ENCODE data around the gene CYTH1. TPM values are rescaled to one million over a fixed set of nuclear protein-coding genes. Genes with fewer than 3 reads are reported as not detected.

Gene CYTH1
- total RNA-seq, 1 experiment from 2014 or later: 9.7 TPM

GRCh38 chr17:78732354-78732753, 49.7 kb downstream of the CYTH1 start:
- H3K27me3 ChIP-seq (ENCODE audit: insufficient read depth, low read length): no peaks in the 10 kb centered on the region
- H4K91ac ChIP-seq (ENCODE audit: insufficient read length, low read depth, low read length): no peak overlapping the region
- H2BK5ac ChIP-seq (ENCODE audit: insufficient read length, low read length): no peak overlapping the region
- no peak overlapping the region for H3K4ac ChIP-seq (ENCODE audit: low read depth, low read length)
- no peaks in the 10 kb centered on the region for H3K79me2 ChIP-seq (ENCODE audit: insufficient read depth, low read length)
- H3K79me1 ChIP-seq (ENCODE audit: insufficient read depth, low read depth, low read length, poor library complexity, severe bottlenecking): no peaks in the 10 kb centered on the region
- WGBS (ENCODE audit: extremely low coverage, insufficient read length, low lambda C conversion rate): no CpG with 5 or more reads among the region's 1 CpG
- H3T11ph ChIP-seq (ENCODE audit: low read length): no peak overlapping the region
- no peak for TF ChIP-seq CTCF (conservative IDR thresholded peaks at IDR 0.05)
- no peaks in the 10 kb centered on the region for H3K4me1 ChIP-seq (ENCODE audit: insufficient read depth, low read length)
- no peaks in the 10 kb centered on the region for H3K23me2 ChIP-seq (ENCODE audit: insufficient read length, low read depth, low read length, poor library complexity, severe bottlenecking)
- no peak overlapping the region for H2AFZ ChIP-seq (ENCODE audit: low read length)
- no peak for DNase-seq
- H3K9me3 Mint-ChIP-seq: no peaks in the 10 kb centered on the region
- no peak overlapping the region for H3K4me2 ChIP-seq (ENCODE audit: insufficient read depth, insufficient read length, low read length)
- H3K27ac ChIP-seq (ENCODE audit: insufficient read length, low read depth, low read length): no peak overlapping the region
- no peaks in the 10 kb centered on the region for H3K36me3 Mint-ChIP-seq (ENCODE audit: insufficient read depth in 1 of 3, low read depth in 3 of 3)
- no peak overlapping the region for H4K5ac ChIP-seq (ENCODE audit: insufficient read length, low read depth, low read length)
- peaks cover 14 to 26% of the 10 kb centered on the region in 2 experiments for H3K4me1 Mint-ChIP-seq
- no peak overlapping the region for H3K14ac ChIP-seq (ENCODE audit: insufficient read depth, low read length)
- no peak overlapping the region for H3K56ac ChIP-seq (ENCODE audit: insufficient read length, low read depth, low read length)
- no peak overlapping the region for H2BK120ac ChIP-seq (ENCODE audit: low read depth, low read length, poor library complexity, severe bottlenecking)
- no peak overlapping the region for H4K8ac ChIP-seq (replicated peaks; ENCODE audit: insufficient read length, low read depth, low read length)
- H3K9ac ChIP-seq (ENCODE audit: extremely low read depth, insufficient read length, low read length): no peak overlapping the region
- H4K20me1 ChIP-seq (ENCODE audit: control insufficient read depth, insufficient read depth, insufficient read length): no peaks in the 10 kb centered on the region
- H3K27ac Mint-ChIP-seq: no peak overlapping the region
- no peak overlapping the region for H3K4me3 Mint-ChIP-seq
- no peak overlapping the region for H3K18ac ChIP-seq (ENCODE audit: insufficient read length, low read depth, low read length)
- H2AK5ac ChIP-seq (ENCODE audit: insufficient read length, low read length): no peak overlapping the region
- H3K27me3 Mint-ChIP-seq (ENCODE audit: low read depth): no peaks in the 10 kb centered on the region
- H2BK15ac ChIP-seq (ENCODE audit: low read depth, low read length): no peak overlapping the region
- H2BK20ac ChIP-seq (ENCODE audit: low read depth, low read length, poor library complexity, severe bottlenecking): no peak overlapping the region
- no peaks in the 10 kb centered on the region for H3K9me3 ChIP-seq (ENCODE audit: control insufficient read depth, low read depth, low read length)
- no peak overlapping the region for H3K23ac ChIP-seq (ENCODE audit: insufficient read length, low read depth, low read length)
- H2BK12ac ChIP-seq (ENCODE audit: insufficient read length, low read depth, low read length): no peak overlapping the region
